Measurements from ENCODE around the gene ZNF133.

Gene ZNF133

DNA sequence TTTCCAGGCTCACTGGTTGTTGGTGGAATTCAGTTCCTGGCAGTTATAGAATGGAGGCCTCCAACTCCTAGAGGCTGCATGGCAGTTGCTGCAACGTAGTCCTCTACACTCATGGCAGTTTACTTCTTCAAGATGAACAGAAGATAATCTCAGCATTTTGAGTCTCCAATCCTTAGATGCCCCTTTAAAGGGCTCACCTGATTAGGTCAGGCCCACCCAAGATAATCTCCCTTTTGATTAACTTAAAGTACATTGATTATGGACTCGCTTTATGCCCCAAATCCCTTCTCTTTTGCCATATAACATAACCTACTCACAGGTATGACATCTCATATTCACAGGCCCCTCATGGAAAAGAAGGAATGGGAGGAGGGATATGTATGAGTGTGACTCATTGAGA lies 76.4 kb downstream of the ZNF133 start:
- DNase-seq: no peak
